Measurements from ENCODE around the gene C3orf22. TPM values are rescaled to one million over a fixed set of nuclear protein-coding genes. Genes with fewer than 3 reads are reported as not detected.

Gene C3orf22
- total RNA-seq, 1 donor from 2014 or later: not detected

DNA sequence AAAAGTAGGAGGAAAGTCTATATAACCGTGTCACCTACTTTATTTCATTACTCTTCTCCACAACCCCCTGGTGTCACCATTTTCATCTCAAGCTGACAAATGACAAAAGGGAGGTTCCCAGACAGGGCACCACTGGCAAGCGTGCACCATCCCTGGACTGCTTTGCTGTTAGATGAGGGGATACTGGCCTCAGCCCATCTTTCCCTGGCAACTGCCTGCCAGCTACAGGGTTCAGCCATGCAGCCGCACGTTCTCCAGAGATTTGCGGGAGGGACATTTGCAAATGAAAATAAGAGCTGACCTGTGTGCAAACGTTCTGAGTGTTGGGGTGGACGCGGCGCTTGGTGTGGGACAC lies 41.8 kb downstream of the C3orf22 start:
- no peak for DNase-seq (ENCODE audit: low read depth)
- H3K4me3 ChIP-seq (ENCODE audit: low read depth, low read length): no peak overlapping the region
- TF ChIP-seq, protein P1, sequence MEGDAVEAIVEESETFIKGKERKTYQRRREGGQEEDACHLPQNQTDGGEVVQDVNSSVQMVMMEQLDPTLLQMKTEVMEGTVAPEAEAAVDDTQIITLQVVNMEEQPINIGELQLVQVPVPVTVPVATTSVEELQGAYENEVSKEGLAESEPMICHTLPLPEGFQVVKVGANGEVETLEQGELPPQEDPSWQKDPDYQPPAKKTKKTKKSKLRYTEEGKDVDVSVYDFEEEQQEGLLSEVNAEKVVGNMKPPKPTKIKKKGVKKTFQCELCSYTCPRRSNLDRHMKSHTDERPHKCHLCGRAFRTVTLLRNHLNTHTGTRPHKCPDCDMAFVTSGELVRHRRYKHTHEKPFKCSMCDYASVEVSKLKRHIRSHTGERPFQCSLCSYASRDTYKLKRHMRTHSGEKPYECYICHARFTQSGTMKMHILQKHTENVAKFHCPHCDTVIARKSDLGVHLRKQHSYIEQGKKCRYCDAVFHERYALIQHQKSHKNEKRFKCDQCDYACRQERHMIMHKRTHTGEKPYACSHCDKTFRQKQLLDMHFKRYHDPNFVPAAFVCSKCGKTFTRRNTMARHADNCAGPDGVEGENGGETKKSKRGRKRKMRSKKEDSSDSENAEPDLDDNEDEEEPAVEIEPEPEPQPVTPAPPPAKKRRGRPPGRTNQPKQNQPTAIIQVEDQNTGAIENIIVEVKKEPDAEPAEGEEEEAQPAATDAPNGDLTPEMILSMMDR (conservative IDR thresholded peaks at IDR 0.05; ENCODE audit: low read depth, low read length): no peak

DNA sequence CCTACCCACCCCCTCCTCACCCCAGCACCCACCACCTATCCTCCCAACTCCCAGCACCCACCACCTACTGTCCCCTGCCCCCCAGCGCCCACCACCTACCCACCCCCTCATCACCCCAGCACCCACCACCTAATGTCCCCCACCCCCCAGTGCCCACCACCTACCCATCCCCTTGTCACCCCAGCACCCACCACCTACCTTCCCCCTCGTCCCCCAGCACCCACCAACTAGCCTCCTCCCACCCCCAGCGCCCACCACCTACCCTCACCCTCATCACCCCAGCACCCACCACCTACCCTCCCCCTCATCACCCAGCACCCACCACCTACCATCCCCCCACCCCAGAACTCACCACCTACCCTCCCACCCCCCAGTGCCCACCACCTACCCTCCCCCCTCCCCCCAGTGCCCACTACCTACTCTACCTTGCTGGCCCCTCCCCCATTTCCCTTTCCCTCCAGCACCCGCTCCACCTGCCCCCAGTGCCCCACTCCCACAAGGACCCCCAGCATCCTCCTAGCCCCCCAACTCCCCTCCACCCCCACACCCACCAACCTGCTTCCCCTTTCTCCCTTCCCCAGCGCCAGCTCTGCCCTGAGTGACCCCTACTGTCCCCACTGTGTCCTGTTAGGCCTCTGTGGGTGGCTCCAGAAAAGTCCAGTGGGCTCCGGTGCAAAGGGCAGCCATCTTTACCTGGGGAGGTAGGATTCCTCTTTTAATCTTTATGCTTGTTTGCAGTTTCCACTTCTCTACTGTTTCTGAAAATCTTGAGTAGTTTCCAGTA lies 42.4 kb downstream of the C3orf22 start:
- TF ChIP-seq, protein P1 (conservative IDR thresholded peaks at IDR 0.05; ENCODE audit: low read depth, low read length): no peak
- H3K4me3 ChIP-seq (ENCODE audit: low read depth, low read length): no peak overlapping the region
- DNase-seq (ENCODE audit: low read depth): no peak

DNA sequence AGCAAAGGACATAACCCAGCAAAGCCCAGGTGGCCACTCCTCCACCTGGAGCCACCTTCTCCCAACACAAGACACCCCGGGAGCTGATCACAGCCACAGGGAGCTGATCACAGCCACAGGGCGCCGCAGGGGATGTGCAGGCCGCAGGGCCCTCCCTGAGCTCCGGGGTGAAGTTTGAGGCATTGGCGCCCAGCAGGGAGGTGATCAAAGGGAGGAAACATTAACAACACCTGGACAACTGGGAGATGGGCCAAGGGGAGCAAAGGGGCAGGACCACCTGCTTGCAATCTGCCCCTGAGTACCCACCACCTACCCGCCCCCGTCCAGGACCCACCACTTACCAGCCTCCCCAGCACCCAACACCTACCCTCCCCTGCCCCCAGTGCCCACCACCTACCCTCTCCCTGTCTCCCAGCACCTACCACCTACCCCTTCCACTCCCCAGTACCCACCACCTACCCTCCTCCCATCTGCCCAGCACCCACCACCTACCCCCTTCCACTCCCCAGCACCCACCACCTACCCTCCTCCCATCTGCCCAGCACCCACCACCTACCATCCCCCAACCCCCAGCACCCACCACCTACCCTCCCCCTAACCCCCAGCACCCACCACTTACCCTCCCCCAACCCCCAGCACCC lies 43.5 kb downstream of the C3orf22 start:
- no peak overlapping the region for H3K4me3 ChIP-seq (ENCODE audit: low read depth, low read length)
- DNase-seq (ENCODE audit: low read depth): no peak
- TF ChIP-seq, protein P1 (conservative IDR thresholded peaks at IDR 0.05; ENCODE audit: low read depth, low read length): no peak

DNA sequence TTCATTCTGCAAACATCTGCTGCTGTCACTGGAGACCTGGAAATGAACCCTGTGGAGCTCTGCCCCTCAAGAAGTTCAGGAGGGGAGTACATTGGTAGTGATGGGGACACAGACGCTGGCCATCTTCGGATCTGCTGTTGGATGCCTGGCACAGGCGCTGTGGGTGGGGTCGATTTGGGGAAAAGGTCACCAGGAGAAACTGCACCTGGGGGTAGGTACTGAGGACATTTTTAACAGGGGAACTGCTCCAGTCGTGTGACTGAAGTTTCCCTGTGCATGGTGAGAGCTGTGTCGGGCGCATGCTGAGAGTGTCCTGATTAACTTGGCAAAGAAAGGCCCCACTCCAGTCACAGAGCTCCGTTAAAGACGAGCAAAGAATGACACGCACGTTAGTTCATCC lies 44.6 kb downstream of the C3orf22 start:
- TF ChIP-seq, protein P1 (conservative IDR thresholded peaks at IDR 0.05; ENCODE audit: low read depth, low read length): no peak
- no peak overlapping the region for H3K4me3 ChIP-seq (ENCODE audit: low read depth, low read length)
- no peak for DNase-seq (ENCODE audit: low read depth)

DNA sequence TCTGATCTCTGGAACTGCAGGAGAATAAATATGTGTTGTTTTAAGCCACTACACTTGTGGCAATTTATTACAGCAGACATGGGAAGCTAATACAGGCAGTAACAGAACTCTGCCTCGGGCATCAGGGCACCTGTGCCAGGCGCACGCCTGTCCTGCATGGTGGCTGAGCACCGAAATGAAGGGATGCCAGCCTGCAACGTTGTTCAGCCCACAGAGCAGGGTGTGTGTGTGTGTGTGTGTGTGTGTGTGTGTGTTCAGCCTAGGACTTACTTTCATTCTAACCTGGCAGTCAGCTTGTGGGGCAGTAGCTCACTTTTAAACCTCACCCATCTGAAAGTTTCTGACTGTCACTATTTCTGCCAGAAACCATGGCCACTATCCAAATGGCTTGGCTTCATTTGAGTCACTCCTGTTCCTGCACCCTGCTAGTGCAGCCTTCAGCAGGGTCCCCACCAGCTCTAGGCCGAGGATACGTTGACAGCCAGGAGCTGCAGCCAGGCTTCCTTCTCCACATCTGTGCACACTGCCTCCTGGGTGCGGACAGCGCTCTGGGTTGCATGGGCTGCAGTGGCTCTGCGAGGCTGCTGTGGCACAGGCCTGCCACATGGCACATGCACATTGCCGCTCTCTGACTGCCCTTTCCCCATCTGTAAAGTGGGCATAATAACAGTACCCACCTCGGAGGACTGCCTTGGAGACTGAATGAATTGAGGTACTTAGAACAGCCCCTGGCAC lies 45.6 kb downstream of the C3orf22 start:
- TF ChIP-seq, protein P1 (conservative IDR thresholded peaks at IDR 0.05; ENCODE audit: low read depth, low read length): no peak
- H3K4me3 ChIP-seq (ENCODE audit: low read depth, low read length): no peak overlapping the region
- DNase-seq (ENCODE audit: low read depth): no peak

DNA sequence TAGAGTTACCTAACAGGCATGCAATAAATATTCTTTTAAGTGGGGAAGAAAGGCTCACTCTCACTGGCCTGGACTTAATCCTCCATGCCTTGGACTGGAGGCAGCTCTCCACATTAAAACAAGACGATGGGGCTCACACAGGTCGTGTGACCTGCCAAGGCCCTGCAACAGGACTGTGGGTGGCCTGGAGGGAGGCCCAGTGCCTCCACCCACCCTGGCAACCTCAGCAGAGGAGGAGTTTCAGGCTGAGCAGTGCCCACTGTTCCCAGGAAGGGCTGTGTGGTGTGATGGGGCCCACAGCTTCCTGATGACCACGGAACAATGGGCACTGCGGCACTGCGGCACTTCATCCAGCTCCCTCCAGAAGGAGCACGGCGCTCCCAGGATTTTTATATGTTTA lies 46.7 kb downstream of the C3orf22 start:
- TF ChIP-seq, protein P1 (conservative IDR thresholded peaks at IDR 0.05; ENCODE audit: low read depth, low read length): no peak
- H3K4me3 ChIP-seq (ENCODE audit: low read depth, low read length): no peak overlapping the region
- no peak for DNase-seq (ENCODE audit: low read depth)

All from epithelial cell of proximal tubule (primary cell).